ENCODE results near the gene AQP12B.

AQP12B gene

DNA sequence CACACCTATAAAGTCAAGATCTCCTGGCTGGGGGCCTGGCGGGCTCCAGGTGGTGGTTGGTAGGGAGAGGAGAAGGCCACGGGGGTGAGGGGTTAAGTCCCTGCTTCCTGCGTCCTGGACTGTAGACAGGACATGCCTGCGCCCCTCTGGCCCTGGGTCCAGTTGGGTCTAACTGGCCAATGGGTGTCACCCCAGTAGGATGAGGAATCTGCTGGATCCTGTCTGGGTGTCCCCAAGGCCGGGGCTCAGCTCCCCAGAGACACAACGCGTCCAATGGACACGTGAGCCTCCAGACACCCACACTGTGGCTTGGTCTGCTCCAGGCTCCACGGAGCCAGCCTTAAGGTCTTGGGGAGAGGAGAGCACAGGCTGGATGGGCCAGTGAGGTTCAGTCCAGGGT, 28.6 kb upstream of the AQP12B start (continued):
- no peak for TF ChIP-seq ZNF350 (tag by site-specific recombination; IDR thresholded peaks at IDR 0.05)
- TF ChIP-seq ZNF658 (tag by site-specific recombination; IDR thresholded peaks at IDR 0.05): no peak
- no peak for TF ChIP-seq ZFP69B (tag by site-specific recombination; IDR thresholded peaks at IDR 0.05)
- TF ChIP-seq ZNF37A (tag by site-specific recombination; IDR thresholded peaks at IDR 0.05): no peak
- TF ChIP-seq, protein P1, sequence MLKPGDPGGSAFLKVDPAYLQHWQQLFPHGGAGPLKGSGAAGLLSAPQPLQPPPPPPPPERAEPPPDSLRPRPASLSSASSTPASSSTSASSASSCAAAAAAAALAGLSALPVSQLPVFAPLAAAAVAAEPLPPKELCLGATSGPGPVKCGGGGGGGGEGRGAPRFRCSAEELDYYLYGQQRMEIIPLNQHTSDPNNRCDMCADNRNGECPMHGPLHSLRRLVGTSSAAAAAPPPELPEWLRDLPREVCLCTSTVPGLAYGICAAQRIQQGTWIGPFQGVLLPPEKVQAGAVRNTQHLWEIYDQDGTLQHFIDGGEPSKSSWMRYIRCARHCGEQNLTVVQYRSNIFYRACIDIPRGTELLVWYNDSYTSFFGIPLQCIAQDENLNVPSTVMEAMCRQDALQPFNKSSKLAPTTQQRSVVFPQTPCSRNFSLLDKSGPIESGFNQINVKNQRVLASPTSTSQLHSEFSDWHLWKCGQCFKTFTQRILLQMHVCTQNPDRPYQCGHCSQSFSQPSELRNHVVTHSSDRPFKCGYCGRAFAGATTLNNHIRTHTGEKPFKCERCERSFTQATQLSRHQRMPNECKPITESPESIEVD (tag by site-specific recombination; IDR thresholded peaks at IDR 0.05): no peak
- no peak for TF ChIP-seq ZNF354C (tag by site-specific recombination; IDR thresholded peaks at IDR 0.05; ENCODE audit: borderline replicate concordance, low read depth)
- TF ChIP-seq, protein P2, sequence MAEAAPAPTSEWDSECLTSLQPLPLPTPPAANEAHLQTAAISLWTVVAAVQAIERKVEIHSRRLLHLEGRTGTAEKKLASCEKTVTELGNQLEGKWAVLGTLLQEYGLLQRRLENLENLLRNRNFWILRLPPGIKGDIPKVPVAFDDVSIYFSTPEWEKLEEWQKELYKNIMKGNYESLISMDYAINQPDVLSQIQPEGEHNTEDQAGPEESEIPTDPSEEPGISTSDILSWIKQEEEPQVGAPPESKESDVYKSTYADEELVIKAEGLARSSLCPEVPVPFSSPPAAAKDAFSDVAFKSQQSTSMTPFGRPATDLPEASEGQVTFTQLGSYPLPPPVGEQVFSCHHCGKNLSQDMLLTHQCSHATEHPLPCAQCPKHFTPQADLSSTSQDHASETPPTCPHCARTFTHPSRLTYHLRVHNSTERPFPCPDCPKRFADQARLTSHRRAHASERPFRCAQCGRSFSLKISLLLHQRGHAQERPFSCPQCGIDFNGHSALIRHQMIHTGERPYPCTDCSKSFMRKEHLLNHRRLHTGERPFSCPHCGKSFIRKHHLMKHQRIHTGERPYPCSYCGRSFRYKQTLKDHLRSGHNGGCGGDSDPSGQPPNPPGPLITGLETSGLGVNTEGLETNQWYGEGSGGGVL (tag by site-specific recombination; IDR thresholded peaks at IDR 0.05): no peak
- TF ChIP-seq ZNF660 (tag by site-specific recombination; IDR thresholded peaks at IDR 0.05): no peak

DNA sequence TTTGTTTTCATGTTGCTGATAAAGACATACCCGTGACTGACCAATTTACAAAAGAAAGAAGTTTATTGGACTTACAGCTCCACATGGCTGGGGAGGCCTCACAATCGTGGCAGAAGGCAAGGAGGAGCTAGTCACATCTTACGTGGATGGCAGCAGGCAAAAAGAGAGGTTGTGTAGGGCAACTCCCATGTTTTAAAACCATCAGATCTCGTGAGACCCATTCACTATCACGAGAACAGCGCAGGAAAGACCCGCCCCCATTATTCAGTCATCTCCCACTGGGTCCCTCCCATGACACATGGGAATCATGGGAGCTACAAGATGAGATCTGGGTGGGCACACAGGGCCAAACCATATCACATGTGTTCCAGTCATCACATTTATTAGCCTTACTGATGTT, 25.8 kb upstream of the AQP12B start:
- POLR2A ChIA-PET: no interaction called here
- no peaks in the 10 kb centered on the region for H3K36me3 ChIP-seq (ENCODE audit: control insufficient read depth in 2 of 2, insufficient read depth in 1 of 2, low read length in 2 of 2)
- CTCF ChIA-PET: no interaction called here
- TF ChIP-seq ZNF202 (tag by site-specific recombination; IDR thresholded peaks at IDR 0.05; ENCODE audit: borderline replicate concordance): no peak
- no peak for TF ChIP-seq TCF7L2 (IDR thresholded peaks at IDR 0.05; ENCODE audit: borderline replicate concordance, low read depth, low read length)
- TF ChIP-seq, protein P3, sequence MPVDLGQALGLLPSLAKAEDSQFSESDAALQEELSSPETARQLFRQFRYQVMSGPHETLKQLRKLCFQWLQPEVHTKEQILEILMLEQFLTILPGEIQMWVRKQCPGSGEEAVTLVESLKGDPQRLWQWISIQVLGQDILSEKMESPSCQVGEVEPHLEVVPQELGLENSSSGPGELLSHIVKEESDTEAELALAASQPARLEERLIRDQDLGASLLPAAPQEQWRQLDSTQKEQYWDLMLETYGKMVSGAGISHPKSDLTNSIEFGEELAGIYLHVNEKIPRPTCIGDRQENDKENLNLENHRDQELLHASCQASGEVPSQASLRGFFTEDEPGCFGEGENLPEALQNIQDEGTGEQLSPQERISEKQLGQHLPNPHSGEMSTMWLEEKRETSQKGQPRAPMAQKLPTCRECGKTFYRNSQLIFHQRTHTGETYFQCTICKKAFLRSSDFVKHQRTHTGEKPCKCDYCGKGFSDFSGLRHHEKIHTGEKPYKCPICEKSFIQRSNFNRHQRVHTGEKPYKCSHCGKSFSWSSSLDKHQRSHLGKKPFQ (tag by site-specific recombination; IDR thresholded peaks at IDR 0.05): no peak
- TF ChIP-seq, protein P4, sequence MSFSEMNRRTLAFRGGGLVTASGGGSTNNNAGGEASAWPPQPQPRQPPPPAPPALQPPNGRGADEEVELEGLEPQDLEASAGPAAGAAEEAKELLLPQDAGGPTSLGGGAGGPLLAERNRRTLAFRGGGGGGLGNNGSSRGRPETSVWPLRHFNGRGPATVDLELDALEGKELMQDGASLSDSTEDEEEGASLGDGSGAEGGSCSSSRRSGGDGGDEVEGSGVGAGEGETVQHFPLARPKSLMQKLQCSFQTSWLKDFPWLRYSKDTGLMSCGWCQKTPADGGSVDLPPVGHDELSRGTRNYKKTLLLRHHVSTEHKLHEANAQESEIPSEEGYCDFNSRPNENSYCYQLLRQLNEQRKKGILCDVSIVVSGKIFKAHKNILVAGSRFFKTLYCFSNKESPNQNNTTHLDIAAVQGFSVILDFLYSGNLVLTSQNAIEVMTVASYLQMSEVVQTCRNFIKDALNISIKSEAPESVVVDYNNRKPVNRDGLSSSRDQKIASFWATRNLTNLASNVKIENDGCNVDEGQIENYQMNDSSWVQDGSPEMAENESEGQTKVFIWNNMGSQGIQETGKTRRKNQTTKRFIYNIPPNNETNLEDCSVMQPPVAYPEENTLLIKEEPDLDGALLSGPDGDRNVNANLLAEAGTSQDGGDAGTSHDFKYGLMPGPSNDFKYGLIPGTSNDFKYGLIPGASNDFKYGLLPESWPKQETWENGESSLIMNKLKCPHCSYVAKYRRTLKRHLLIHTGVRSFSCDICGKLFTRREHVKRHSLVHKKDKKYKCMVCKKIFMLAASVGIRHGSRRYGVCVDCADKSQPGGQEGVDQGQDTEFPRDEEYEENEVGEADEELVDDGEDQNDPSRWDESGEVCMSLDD (tag by site-specific recombination; IDR thresholded peaks at IDR 0.05): no peak
- no peak for TF ChIP-seq ZNF670 (tag by site-specific recombination; IDR thresholded peaks at IDR 0.05; ENCODE audit: low read depth)
- TF ChIP-seq ZNF146 (tag by site-specific recombination; IDR thresholded peaks at IDR 0.05): no peak
- TF ChIP-seq ZBTB17 (tag by site-specific recombination; IDR thresholded peaks at IDR 0.05): no peak
- TF ChIP-seq ZNF302 (tag by site-specific recombination; IDR thresholded peaks at IDR 0.05; ENCODE audit: low read depth): no peak
- no peak for TF ChIP-seq ZNF292 (tag by site-specific recombination; IDR thresholded peaks at IDR 0.05; ENCODE audit: borderline replicate concordance, low read depth)
- TF ChIP-seq ZNF169 (tag by site-specific recombination; IDR thresholded peaks at IDR 0.05): no peak
- TF ChIP-seq ZNF529 (tag by site-specific recombination; IDR thresholded peaks at IDR 0.05; ENCODE audit: insufficient replicate concordance): no peak
- TF ChIP-seq ZNF473 (tag by site-specific recombination; IDR thresholded peaks at IDR 0.05): no peak
- TF ChIP-seq, protein P5, sequence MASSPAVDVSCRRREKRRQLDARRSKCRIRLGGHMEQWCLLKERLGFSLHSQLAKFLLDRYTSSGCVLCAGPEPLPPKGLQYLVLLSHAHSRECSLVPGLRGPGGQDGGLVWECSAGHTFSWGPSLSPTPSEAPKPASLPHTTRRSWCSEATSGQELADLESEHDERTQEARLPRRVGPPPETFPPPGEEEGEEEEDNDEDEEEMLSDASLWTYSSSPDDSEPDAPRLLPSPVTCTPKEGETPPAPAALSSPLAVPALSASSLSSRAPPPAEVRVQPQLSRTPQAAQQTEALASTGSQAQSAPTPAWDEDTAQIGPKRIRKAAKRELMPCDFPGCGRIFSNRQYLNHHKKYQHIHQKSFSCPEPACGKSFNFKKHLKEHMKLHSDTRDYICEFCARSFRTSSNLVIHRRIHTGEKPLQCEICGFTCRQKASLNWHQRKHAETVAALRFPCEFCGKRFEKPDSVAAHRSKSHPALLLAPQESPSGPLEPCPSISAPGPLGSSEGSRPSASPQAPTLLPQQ (tag by site-specific recombination; IDR thresholded peaks at IDR 0.05): no peak
- no peak for TF ChIP-seq ZNF335 (tag by site-specific recombination; conservative IDR thresholded peaks at IDR 0.05)
- TF ChIP-seq ZNF792 (tag by site-specific recombination; IDR thresholded peaks at IDR 0.05): no peak
- no peak for TF ChIP-seq ZFP3 (tag by site-specific recombination; IDR thresholded peaks at IDR 0.05; ENCODE audit: low read depth)
- TF ChIP-seq ZNF341 (tag by site-specific recombination; IDR thresholded peaks at IDR 0.05; ENCODE audit: low read depth): no peak
- TF ChIP-seq ZNF747 (tag by site-specific recombination; IDR thresholded peaks at IDR 0.05): no peak
- no peak for TF ChIP-seq SALL2 (tag by site-specific recombination; IDR thresholded peaks at IDR 0.05; ENCODE audit: borderline replicate concordance)

More for the DNA sequence above, 25.8 kb upstream of the AQP12B start:
- H3K27ac ChIP-seq (ENCODE audit: extremely low read depth, low read depth, low read length): no peak overlapping the region
- H3K9me3 ChIP-seq (ENCODE audit: control insufficient read depth, insufficient read depth, low read depth, low read length): no peaks in the 10 kb centered on the region
- no peak overlapping the region for H3K4me3 ChIP-seq (ENCODE audit: low read depth, low read length)
- no peaks in the 10 kb centered on the region for H3K4me1 ChIP-seq (ENCODE audit: control insufficient read depth, insufficient read depth, low read length)

Data from HEK293 (cell line).